ENCODE data around the gene SV2C. TPM values are rescaled to one million over a fixed set of nuclear protein-coding genes. Genes with fewer than 3 reads are reported as not detected.

Gene SV2C
- total RNA-seq, 2 donors from 2014 or later, result 0.52 TPM; not detected in 1

DNA sequence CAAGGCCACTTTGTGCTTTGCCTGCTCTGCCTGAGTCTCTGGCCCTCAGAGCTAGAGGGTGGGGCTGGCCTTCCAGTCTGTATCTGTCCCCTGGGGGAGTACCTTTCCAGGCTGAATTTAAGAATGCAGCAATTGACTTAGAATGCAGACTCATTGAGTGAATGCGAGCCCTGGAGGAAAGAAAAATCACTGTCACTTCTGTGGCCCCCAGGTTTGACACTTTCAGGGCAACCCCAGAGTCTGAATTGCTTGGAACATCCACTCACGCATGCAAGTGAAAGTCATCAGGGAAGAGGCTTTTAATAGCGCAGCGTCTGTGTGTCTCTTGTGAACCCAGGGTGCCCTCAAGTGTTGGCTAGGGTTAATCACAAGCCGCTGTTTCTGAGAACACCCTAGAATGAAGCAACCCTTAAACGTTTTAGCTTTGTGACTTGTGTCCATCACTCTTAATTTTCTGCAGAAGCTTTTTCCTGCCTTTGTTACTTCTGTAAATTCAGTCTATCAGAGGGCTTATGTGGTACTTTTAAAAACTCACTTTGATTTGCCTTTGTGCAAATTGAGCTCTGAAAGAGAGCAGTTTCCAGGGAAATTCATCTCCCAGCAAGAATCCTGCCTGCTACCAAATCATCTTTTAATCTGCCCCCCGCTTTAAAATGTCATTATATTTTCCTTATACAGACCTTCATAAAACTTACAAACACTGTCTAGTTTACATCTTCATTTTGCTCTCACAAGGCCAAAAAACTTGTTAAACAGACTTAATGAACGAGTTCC, 173.1 kb downstream of the SV2C start:
- TF ChIP-seq POLR2A (IDR thresholded peaks at IDR 0.05), result no peak
- TF ChIP-seq, protein P1, sequence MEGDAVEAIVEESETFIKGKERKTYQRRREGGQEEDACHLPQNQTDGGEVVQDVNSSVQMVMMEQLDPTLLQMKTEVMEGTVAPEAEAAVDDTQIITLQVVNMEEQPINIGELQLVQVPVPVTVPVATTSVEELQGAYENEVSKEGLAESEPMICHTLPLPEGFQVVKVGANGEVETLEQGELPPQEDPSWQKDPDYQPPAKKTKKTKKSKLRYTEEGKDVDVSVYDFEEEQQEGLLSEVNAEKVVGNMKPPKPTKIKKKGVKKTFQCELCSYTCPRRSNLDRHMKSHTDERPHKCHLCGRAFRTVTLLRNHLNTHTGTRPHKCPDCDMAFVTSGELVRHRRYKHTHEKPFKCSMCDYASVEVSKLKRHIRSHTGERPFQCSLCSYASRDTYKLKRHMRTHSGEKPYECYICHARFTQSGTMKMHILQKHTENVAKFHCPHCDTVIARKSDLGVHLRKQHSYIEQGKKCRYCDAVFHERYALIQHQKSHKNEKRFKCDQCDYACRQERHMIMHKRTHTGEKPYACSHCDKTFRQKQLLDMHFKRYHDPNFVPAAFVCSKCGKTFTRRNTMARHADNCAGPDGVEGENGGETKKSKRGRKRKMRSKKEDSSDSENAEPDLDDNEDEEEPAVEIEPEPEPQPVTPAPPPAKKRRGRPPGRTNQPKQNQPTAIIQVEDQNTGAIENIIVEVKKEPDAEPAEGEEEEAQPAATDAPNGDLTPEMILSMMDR (IDR thresholded peaks at IDR 0.05), result peak; percentile 33 to 74 (median 63)
- DNase-seq (peak; percentile 54 to 78 (median 66)), ATAC-seq (peak; percentile 90)
- intact Hi-C loops (cut with DNase I), result no loop called here
- Histone ChIP-seq H3K27me3 (no peaks in the 10 kb centered on the region), H3K4me1 (no peaks in the 10 kb centered on the region), H3K27ac (no peak overlapping the region), H3K36me3 (replicated peaks in 1 of 2; ENCODE audit: insufficient read depth in 1 of 2, low read depth in 2 of 2) (no peaks in the 10 kb centered on the region), H3K9me3 (no peaks in the 10 kb centered on the region), H3K4me3 (no peak overlapping the region)
- 16 to 17% methylated on average over 8 of the region's 8 CpGs for WGBS, 2 donors

DNA sequence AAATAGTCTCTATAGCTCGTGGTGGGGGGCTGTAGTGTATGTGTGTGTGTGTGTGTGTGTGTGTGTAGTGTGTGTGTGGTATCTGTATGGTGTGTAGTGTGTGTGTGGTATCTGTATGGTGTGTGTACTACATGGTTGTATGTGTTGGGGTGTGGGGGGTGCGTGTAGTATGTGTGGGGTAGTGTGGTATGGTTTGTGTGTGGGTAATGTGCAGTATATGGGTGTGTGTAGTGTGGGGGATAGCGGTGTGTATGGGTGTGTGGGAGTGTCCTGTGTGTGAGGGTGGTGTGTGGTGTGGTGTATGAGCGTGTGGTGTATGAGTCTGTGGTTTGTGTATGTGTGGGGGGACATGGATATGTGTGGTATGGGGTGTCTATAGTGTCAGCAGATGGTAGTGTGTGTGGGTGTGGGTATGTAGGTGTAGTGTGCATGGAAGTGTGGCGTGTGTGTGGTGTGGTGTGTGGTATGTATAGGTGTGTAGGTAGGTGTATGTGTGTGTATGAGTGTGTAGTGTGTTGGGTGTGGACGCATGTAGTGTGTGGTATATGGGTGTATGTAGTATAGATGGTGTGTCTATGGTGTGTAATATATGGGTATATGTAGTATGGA, 174.1 kb downstream of the SV2C start:
- DNase-seq, result no peak
- TF ChIP-seq POLR2A (IDR thresholded peaks at IDR 0.05), result no peak
- TF ChIP-seq, protein P1 (IDR thresholded peaks at IDR 0.05), result no peak
- Histone ChIP-seq H3K4me1 (no peaks in the 10 kb centered on the region), H3K27me3 (no peaks in the 10 kb centered on the region), H3K9me3 (no peaks in the 10 kb centered on the region), H3K4me3 (no peak overlapping the region), H3K36me3 (replicated peaks in 1 of 2; ENCODE audit: insufficient read depth in 1 of 2, low read depth in 2 of 2) (no peaks in the 10 kb centered on the region), H3K27ac (no peak overlapping the region)
- intact Hi-C loops (cut with DNase I), result no loop called here
- 68 to 75% methylated on average over 6 of the region's 6 CpGs for WGBS, 2 donors
- no peak for ATAC-seq

DNA sequence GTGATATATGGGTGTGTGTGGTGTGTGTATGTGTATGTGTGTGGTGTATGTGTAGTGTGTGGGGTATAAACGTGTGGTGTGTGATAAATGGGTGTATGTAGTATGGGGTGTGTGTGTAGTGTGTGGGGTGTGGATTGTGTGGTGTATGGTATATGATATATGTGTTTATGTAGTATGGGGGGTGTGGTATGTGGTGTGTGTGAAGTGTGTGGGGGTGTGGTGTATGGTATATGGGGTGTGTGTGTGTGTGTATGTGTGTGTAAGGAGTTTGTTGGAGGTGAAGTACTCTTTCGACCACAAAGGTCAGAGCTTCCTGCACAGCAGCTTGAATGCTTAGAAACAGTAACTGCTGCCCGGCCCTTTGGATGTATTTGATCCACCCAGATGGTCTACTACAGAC, 174.7 kb downstream of the SV2C start:
- H3K36me3 ChIP-seq (replicated peaks in 1 of 2; ENCODE audit: insufficient read depth in 1 of 2, low read depth in 2 of 2), result no peaks in the 10 kb centered on the region
- H3K27ac ChIP-seq, result no peak overlapping the region
- DNase-seq, result no peak
- intact Hi-C loops (cut with DNase I), result no loop called here
- no peaks in the 10 kb centered on the region for H3K27me3 ChIP-seq
- H3K9me3 ChIP-seq, result no peaks in the 10 kb centered on the region
- TF ChIP-seq POLR2A (IDR thresholded peaks at IDR 0.05), result no peak
- TF ChIP-seq, protein P1 (IDR thresholded peaks at IDR 0.05), result no peak
- ATAC-seq, result no peak
- H3K4me3 ChIP-seq, result no peak overlapping the region
- no peaks in the 10 kb centered on the region for H3K4me1 ChIP-seq
- 67 to 71% methylated on average over 3 of the region's 3 CpGs for WGBS, 2 donors

DNA sequence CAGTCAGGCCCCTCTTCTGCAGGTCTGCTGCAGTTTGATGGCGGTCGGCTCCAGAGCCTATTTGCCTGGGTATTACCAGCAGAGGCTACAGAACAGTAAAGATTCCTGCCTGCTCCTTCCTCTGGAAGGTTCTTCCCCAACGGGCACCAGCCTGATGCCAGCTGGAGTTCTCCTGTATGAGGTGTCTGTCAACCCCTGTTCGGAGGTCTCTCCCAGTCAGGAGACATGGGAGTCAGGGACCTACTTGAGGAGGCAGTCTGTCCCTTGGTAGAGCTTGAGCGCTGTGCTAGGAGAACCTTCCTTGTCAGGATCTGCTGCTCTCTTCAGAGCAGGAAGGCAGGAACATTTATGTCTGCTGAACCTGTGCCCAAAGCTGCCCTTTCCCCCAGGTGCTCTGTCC, 181.5 kb downstream of the SV2C start:
- WGBS, 2 donors, result 54 to 92% methylated on average over 4 to 5 of the region's 5 CpGs
- no peak for TF ChIP-seq POLR2A (IDR thresholded peaks at IDR 0.05)
- TF ChIP-seq, protein P1 (IDR thresholded peaks at IDR 0.05), result no peak
- intact Hi-C loops (cut with DNase I), result no loop called here
- H3K27ac ChIP-seq, result no peak overlapping the region
- no peak overlapping the region for H3K4me3 ChIP-seq
- H3K4me1 ChIP-seq, result peaks cover 3% of the 10 kb centered on the region
- H3K36me3 ChIP-seq (replicated peaks in 1 of 2; ENCODE audit: insufficient read depth in 1 of 2, low read depth in 2 of 2), result no peaks in the 10 kb centered on the region
- no peaks in the 10 kb centered on the region for H3K9me3 ChIP-seq
- DNase-seq (no peak), ATAC-seq (no peak)
- H3K27me3 ChIP-seq, result no peaks in the 10 kb centered on the region
